ENCODE results near the gene DLST. TPM values are rescaled to one million over a fixed set of nuclear protein-coding genes. Genes with fewer than 3 reads are reported as not detected.

Gene DLST
- total RNA-seq, 4 donors from 2014 or later: 79.1 to 190 (median 97.2) TPM

- Histone ChIP-seq H3K9me3 (no peaks in the 10 kb centered on the region), H3K4me3 (no peak overlapping the region), H3K4me1 (peaks cover 41% of the 10 kb centered on the region), H3K27ac (no peak overlapping the region), H3K27me3 (no peaks in the 10 kb centered on the region), H3K36me3 (peaks cover 5% of the 10 kb centered on the region)
- WGBS: 65% methylated on average over 22 of the region's 23 CpGs
- no peak for DNase-seq (ENCODE audit: low spot score in 2 of 2)
- no peak for TF ChIP-seq CTCF (IDR thresholded peaks at IDR 0.05)
- no peak for TF ChIP-seq POLR2A (IDR thresholded peaks at IDR 0.05)
- no peak for TF ChIP-seq EP300 (IDR thresholded peaks at IDR 0.05)
- no peak for TF ChIP-seq POLR2AphosphoS5 (IDR thresholded peaks at IDR 0.05)
These were observed 66.8 kb downstream of the DLST start for GRCh38 chr14:74948228-74949175.

GRCh38 chr14:74949191-74949601 lies 67.5 kb downstream of the DLST start:
- TF ChIP-seq POLR2AphosphoS5 (IDR thresholded peaks at IDR 0.05): no peak
- no peak for TF ChIP-seq POLR2A (IDR thresholded peaks at IDR 0.05)
- Histone ChIP-seq H3K9me3 (no peaks in the 10 kb centered on the region), H3K36me3 (peaks cover 5% of the 10 kb centered on the region), H3K4me3 (no peak overlapping the region), H3K27ac (no peak overlapping the region), H3K27me3 (no peaks in the 10 kb centered on the region), H3K4me1 (peaks cover 48% of the 10 kb centered on the region)
- DNase-seq (ENCODE audit: low spot score in 2 of 2): no peak
- WGBS: 95% methylated on average over 10 of the region's 16 CpGs

- TF ChIP-seq EP300 (IDR thresholded peaks at IDR 0.05) (no peak), POLR2AphosphoS5 (IDR thresholded peaks at IDR 0.05) (no peak), CTCF (IDR thresholded peaks at IDR 0.05) (no peak), POLR2A (IDR thresholded peaks at IDR 0.05) (no peak)
- no peak for DNase-seq (ENCODE audit: low spot score in 2 of 2)
- peaks cover 56% of the 10 kb centered on the region for H3K4me1 ChIP-seq
- no peak overlapping the region for H3K4me3 ChIP-seq
- peaks cover 5% of the 10 kb centered on the region for H3K36me3 ChIP-seq
- WGBS: 92% methylated on average over 17 of the region's 17 CpGs
- H3K27me3 ChIP-seq: no peaks in the 10 kb centered on the region
- H3K9me3 ChIP-seq: no peaks in the 10 kb centered on the region
- H3K27ac ChIP-seq: no peak overlapping the region
These were observed 68.3 kb downstream of the DLST start for GRCh38 chr14:74949859-74950573.

- DNase-seq (ENCODE audit: low spot score in 2 of 2): no peak
- WGBS: 90% methylated on average over 8 of the region's 9 CpGs
These were observed 69.2 kb downstream of the DLST start for GRCh38 chr14:74950795-74951442.

More at GRCh38 chr14:74950795-74951442, 69.2 kb downstream of the DLST start:
- H3K4me1 ChIP-seq: peaks cover 65% of the 10 kb centered on the region
- no peaks in the 10 kb centered on the region for H3K27me3 ChIP-seq
- no peak overlapping the region for H3K4me3 ChIP-seq
- H3K36me3 ChIP-seq: peaks cover 5% of the 10 kb centered on the region
- no peak overlapping the region for H3K27ac ChIP-seq
- no peak for TF ChIP-seq POLR2AphosphoS5 (IDR thresholded peaks at IDR 0.05)
- TF ChIP-seq CTCF (IDR thresholded peaks at IDR 0.05): no peak
- TF ChIP-seq EP300 (IDR thresholded peaks at IDR 0.05): no peak
- TF ChIP-seq POLR2A (IDR thresholded peaks at IDR 0.05): no peak
- H3K9me3 ChIP-seq: no peaks in the 10 kb centered on the region

Measured in suprapubic skin (tissue), 4 donors.